ENCODE measurements around the gene CYP2A13.
"Not testable (repeated sequence)": the region's sequence is repeated elsewhere in the genome, so short reads cannot be mapped to it uniquely, and the experiment has no call there.

The CYP2A13 gene

GRCh38 chr19:41122846-41123245 lies 34.6 kb downstream of the CYP2A13 start:
- DNase-seq, result not testable (repeated sequence)

- no peak for DNase-seq
Measured at GRCh38 chr19:41123716-41124294, 35.6 kb downstream of the CYP2A13 start.

GRCh38 chr19:41126765-41127203 lies 38.5 kb downstream of the CYP2A13 start:
- not testable (repeated sequence) for DNase-seq

GRCh38 chr19:41127362-41127761 lies 39.1 kb downstream of the CYP2A13 start:
- not testable (repeated sequence) for DNase-seq

- DNase-seq, result not testable (repeated sequence)
Measured at GRCh38 chr19:41127801-41128300, 39.6 kb downstream of the CYP2A13 start.

- DNase-seq, result no peak
Measured at GRCh38 chr19:41128692-41129091, 40.4 kb downstream of the CYP2A13 start.

GRCh38 chr19:41131186-41131585 lies 42.9 kb downstream of the CYP2A13 start:
- no peak for DNase-seq

GRCh38 chr19:41133260-41133659 lies 45.0 kb downstream of the CYP2A13 start:
- DNase-seq, result no peak

- DNase-seq, result no peak
Measured at GRCh38 chr19:41134616-41135015, 46.4 kb downstream of the CYP2A13 start.

- DNase-seq, result not testable (repeated sequence)
Measured at GRCh38 chr19:41135390-41136384, 47.4 kb downstream of the CYP2A13 start.

GRCh38 chr19:41136636-41137455 lies 48.6 kb downstream of the CYP2A13 start:
- DNase-seq, result no peak

- DNase-seq, result peak; percentile 70
Measured at GRCh38 chr19:41144403-41144802, 56.2 kb downstream of the CYP2A13 start.
